OCI-M1 (cell line): ENCODE measurements around the gene OR4N2.
"Not testable (repeated sequence)": the region's sequence is repeated elsewhere in the genome, so short reads cannot be mapped to it uniquely, and the experiment has no call there.

Experiments
- DNase-seq: peaks from one replicate; lab custom pipeline; 2025; lab: John Stamatoyannopoulos, UW

The OR4N2 gene

GRCh38 chr14:19834203-19834848, 30.8 kb downstream of the OR4N2 start:
- DNase-seq: not testable (repeated sequence)

DNA sequence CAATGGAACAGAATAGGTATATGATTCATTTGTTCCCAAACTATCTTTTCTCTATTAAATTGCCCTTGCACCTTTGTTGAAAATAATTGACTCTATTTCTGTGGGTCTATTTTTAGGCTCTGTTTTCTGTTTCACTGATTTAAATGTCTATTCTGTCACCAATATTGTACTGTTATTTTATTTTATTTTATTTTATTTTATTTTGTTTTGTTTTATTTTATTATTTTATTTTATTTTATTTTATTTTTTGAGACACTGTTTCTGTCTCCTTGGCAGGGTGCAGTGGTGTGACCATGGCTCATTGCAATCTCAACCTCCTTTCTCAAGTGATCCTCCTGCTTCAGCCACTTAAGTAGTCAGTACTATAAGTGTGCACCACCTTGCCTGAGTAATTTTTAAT, 34.9 kb downstream of the OR4N2 start:
- DNase-seq: no peak

DNA sequence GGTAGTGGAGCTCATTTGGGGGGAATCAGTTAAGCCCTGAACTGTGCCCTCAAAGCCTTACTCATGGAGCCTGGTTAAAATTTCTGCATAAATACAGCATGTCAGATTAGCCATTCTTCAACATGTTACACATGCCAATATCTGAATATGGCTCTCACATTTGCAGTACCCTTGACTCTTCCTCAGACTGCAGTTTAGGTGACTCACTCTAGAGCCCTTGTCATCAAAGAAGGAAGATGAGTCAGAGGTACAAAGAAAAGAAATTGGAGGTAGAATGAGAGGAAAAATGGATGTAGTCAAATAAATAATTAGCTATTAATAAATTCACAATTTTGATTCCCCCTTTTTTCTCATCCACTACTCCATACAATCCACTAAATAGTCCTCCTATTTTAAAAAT, 47.8 kb downstream of the OR4N2 start:
- no peak for DNase-seq

GRCh38 chr14:19866061-19866669, 62.6 kb downstream of the OR4N2 start:
- not testable (repeated sequence) for DNase-seq

DNA sequence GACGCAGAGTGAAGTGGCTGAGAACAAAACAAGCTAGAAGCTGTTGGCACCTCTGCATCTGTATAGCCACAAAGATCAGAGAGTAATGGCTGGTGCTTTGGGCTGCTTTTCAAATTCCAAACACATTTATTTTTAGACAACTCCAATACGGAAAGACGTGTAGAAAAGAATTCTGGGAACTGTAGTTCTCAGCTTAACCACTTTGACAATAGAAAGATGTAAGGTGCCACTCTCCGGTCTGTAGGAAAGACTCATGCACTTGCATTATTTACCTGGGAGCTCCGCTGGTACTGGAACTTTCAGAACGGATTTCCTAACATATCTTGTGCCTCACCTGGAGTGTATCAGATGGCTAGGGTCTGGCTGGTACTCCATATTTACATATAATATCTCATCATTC, 69.6 kb downstream of the OR4N2 start:
- no peak for DNase-seq

DNA sequence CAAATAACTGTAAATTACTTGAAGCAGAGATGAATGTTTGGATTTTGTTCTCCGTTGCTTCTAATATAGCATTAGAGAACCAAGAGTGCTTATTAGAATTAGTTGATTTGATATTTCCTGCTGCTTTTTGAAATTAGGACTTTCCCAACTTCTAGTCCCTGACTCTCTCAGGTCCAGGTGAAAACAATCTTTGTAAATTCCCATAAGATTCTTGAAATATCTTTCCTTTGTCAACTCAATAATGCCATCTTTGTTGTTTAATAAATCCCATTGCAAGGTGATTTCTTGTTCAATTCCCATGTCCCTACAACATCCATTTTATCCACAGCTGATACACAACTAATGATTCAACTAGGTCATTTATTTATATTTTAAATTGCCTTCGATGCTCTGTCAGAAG, 71.3 kb downstream of the OR4N2 start, which contains the start of gene OR4K2:
Gene OR4K2 (plus strand): TSS at position 301 of the 400 bp plus-strand sequence. CDS start 1,126 bp downstream, outside the sequence.
- no peak for DNase-seq

- peak; percentile 36 for DNase-seq
Measured at GRCh38 chr14:19878029-19878642, 74.6 kb downstream of the OR4N2 start.
